ENCODE results near the gene IL1RN. TPM values are rescaled to one million over a fixed set of nuclear protein-coding genes. Genes with fewer than 3 reads are reported as not detected.
A peak's percentile ranks its signal among the peaks of the same experiment; 100 is the strongest.

Gene IL1RN
- polyA plus RNA-seq, 1 experiment = not detected

DNA sequence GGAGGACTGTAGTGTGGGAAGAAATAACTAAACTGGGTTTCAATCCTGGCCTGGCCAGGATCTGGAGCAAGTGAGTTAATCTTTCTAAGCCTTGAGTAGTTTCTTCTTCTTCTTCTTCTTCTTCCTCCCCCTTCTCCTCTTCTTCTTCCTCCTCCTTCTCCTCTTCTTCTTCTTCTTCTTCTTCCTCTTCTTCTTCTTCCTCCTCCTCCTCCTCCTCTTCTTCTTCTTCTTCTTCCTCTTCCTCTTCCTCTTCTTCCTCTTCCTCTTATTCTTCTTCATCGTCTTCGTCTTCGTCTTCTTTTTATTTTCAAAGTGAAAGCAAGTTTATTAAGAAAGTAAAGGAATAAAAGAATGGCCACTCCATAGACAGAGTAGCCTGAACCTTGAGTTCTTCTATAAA lies 6.5 kb upstream of the IL1RN start:
- POLR2A ChIA-PET = no interaction called here
- Histone ChIP-seq H3K4me3 (ENCODE audit: low read depth, low read length) (no peak overlapping the region), H3K36me3 (ENCODE audit: control insufficient read depth, insufficient read depth, low read length) (no peaks in the 10 kb centered on the region), H3K27me3 (ENCODE audit: control insufficient read depth, insufficient read depth, low read length) (peaks cover 3% of the 10 kb centered on the region; the same call in 1 of the 2 replicates)
- DNase-seq (ENCODE audit: low read depth) = no peak
- TF ChIP-seq, protein P1, sequence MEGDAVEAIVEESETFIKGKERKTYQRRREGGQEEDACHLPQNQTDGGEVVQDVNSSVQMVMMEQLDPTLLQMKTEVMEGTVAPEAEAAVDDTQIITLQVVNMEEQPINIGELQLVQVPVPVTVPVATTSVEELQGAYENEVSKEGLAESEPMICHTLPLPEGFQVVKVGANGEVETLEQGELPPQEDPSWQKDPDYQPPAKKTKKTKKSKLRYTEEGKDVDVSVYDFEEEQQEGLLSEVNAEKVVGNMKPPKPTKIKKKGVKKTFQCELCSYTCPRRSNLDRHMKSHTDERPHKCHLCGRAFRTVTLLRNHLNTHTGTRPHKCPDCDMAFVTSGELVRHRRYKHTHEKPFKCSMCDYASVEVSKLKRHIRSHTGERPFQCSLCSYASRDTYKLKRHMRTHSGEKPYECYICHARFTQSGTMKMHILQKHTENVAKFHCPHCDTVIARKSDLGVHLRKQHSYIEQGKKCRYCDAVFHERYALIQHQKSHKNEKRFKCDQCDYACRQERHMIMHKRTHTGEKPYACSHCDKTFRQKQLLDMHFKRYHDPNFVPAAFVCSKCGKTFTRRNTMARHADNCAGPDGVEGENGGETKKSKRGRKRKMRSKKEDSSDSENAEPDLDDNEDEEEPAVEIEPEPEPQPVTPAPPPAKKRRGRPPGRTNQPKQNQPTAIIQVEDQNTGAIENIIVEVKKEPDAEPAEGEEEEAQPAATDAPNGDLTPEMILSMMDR (IDR thresholded peaks at IDR 0.05; ENCODE audit: insufficient read depth, low read depth, low read length) = no peak
- CTCF ChIA-PET = interaction anchor here (0.9 to 1.6 kb wide), 2 partner anchors 41 to 269 kb away, joined by 3 read pairs; no protein-coding TSS in a partner anchor

DNA sequence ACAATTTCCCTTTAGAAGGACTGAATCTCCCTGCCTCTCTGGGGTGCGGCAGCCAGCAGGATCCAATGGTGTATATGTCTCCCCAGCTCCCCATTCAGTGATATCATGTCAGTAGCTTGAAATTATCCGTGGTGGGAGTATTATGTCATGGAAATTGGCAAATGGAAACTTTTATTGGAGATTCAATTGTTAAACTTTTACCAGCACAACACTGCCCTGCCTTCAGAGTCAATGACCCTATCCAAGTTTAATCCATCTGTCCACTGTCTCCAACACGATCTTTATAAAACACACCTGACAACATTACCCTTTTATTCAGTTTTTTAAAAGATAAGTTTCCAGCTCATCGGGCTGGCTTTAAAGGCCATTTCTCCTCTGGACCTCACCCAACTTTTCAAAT lies 5.0 kb upstream of the IL1RN start:
- DNase-seq (ENCODE audit: low read depth) = no peak
- TF ChIP-seq, protein P1 (IDR thresholded peaks at IDR 0.05; ENCODE audit: insufficient read depth, low read depth, low read length) = no peak
- ChIA-PET CTCF (interaction anchor here (0.9 to 2.4 kb wide), 5 partner anchors 11 to 268 kb away, joined by 3 to 9 read pairs (median 4); no protein-coding TSS in a partner anchor), POLR2A (no interaction called here)
- Histone ChIP-seq H3K36me3 (ENCODE audit: control insufficient read depth, insufficient read depth, low read length) (no peaks in the 10 kb centered on the region), H3K27me3 (ENCODE audit: control insufficient read depth, insufficient read depth, low read length) (peaks cover 3% of the 10 kb centered on the region; the same call in 1 of the 2 replicates), H3K4me3 (ENCODE audit: low read depth, low read length) (no peak overlapping the region)

DNA sequence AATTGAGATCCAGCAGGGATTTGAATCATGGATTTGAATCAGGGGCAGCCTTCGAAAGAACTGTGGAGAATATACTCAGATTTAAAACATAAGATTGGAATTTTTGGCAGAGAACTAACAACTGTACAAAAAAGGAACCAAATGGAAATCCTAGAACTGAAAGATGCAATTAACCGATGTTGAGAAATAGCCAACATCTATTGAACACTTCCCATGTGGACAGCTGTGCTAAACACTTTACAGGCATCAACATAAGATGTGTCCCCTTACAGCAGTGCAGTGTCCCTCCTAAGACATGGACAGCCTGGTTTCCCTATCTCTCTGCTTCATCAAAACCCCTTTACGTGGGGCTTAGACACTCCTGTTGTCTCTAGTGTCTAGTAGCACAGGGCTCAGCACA lies 3.7 kb upstream of the IL1RN start:
- ChIA-PET POLR2A (no interaction called here), CTCF (interaction anchor here (4.1 kb wide), 1 partner anchor 14 kb away, joined by 28 read pairs; no protein-coding TSS in a partner anchor)
- no peak overlapping the region for H3K4me3 ChIP-seq (ENCODE audit: low read depth, low read length)
- TF ChIP-seq, protein P1 (IDR thresholded peaks at IDR 0.05; ENCODE audit: insufficient read depth, low read depth, low read length) = no peak
- H3K27me3 ChIP-seq (ENCODE audit: control insufficient read depth, insufficient read depth, low read length) = peaks cover 3% of the 10 kb centered on the region; the same call in 1 of the 2 replicates
- H3K36me3 ChIP-seq (ENCODE audit: control insufficient read depth, insufficient read depth, low read length) = no peaks in the 10 kb centered on the region
- no peak for DNase-seq (ENCODE audit: low read depth)

DNA sequence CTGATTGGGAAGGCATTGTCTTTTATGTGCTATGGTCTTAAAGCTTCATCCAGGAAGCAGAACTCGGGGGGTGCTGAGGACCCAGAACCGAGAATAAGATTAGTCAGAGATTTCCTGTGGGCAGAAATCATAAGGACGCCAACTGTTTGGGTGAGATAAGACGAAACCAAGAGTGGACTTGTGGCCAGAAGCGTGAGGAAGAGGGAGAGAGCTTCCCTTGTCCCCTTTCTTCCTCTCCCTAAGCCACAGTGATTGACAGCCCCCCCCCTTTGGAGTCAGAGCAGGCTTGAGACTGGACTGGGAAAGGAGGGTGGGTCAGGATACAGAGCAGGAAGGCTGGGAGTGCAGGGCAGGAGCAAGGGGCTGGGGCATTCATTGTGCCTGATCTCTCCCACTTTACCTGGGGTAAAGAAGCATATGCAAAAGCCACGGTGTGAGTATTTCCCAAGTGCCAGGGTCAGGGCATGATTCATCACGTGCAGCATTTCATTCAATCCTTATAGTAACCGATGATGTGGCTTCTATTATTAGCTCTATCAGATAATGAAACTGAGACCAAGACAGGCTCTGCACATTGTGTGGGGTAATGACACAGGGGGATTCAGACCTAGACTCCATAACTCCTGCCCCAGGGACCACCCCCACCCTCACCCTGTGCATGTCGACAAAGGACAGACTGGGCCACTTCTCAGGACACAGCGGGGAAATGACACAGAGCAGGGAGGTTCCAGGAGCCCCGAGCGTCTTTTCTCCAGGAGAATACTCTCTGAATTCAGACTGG lies 3.0 kb upstream of the IL1RN start:
- TF ChIP-seq, protein P1 (IDR thresholded peaks at IDR 0.05; ENCODE audit: insufficient read depth, low read depth, low read length) = no peak
- POLR2A ChIA-PET = no interaction called here
- Histone ChIP-seq H3K4me3 (ENCODE audit: low read depth, low read length) (no peak overlapping the region), H3K36me3 (ENCODE audit: control insufficient read depth, insufficient read depth, low read length) (no peaks in the 10 kb centered on the region), H3K27me3 (ENCODE audit: control insufficient read depth, insufficient read depth, low read length) (peaks cover 3% of the 10 kb centered on the region; the same call in 1 of the 2 replicates)
- DNase-seq (ENCODE audit: low read depth) = no peak
- CTCF ChIA-PET = interaction anchor here (3.4 to 4.1 kb wide), 2 partner anchors 14 to 266 kb away, joined by 14 to 28 read pairs; no protein-coding TSS in a partner anchor

DNA sequence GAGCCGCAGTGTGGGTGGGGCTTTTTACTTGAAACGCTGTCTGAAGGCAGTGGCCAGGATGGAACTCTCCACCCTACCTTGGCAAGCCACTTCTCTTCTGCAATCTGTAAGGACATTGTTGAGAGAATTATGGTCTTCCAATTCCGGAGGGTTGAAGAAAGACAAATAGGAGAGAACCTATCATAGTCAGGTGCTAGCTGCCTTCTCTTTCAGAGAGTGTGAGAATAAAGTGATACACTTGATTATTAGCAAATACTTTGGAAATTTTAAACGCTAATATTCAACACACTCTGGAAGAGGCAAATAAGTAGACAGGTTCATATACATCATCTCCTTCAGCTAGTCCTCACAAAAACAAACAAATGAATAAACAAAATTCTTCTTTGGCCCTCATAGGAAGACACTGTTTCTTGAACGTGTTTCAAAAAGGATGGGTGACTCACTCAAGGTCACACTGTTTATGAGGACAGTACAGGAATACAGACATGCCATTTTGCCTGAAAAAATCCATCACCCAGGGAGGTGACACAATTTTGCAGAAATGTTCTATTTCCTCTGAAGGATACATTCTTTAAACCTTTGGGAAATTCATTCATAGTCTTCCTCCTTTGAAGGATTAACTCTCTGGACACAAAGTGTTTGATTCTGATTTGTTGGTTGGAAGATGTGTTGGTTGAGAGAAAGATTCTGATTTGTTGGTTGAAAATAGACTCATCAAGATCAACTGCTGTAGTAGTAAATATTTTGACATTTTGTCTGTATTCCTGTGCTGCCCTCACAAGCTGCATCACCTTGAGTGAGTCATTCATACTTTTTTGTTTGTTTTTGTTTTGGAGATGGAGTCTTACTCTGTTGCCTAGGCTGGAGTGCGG lies 2.2 kb upstream of the IL1RN start:
- Histone ChIP-seq H3K27me3 (ENCODE audit: control insufficient read depth, insufficient read depth, low read length) (peaks cover 1% of the 10 kb centered on the region; the same call in 1 of the 2 replicates), H3K36me3 (ENCODE audit: control insufficient read depth, insufficient read depth, low read length) (no peaks in the 10 kb centered on the region), H3K4me3 (ENCODE audit: low read depth, low read length) (no peak overlapping the region)
- DNase-seq (ENCODE audit: low read depth) = peak; percentile 19
- ChIA-PET CTCF (interaction anchor here (3.4 to 4.1 kb wide), 2 partner anchors 13 to 265 kb away, joined by 14 to 28 read pairs; no protein-coding TSS in a partner anchor), POLR2A (no interaction called here)
- TF ChIP-seq, protein P1 (IDR thresholded peaks at IDR 0.05; ENCODE audit: insufficient read depth, low read depth, low read length) = no peak

All from BJ (cell line).